ENCODE data around the gene ACTR5.

Gene ACTR5

GRCh38 chr20:38748097-38748860 is at the start of gene ACTR5:
Gene ACTR5 (plus strand): TSS chr20:38748460. CDS start chr20:38748479, 19 bp downstream.
- peak; percentile 92 for DNase-seq

GRCh38 chr20:38698541-38698940 is 49.7 kb upstream of the ACTR5 start:
- DNase-seq = no peak

GRCh38 chr20:38700141-38700540 is 48.1 kb upstream of the ACTR5 start:
- no peak for DNase-seq

GRCh38 chr20:38700926-38701325 is 47.3 kb upstream of the ACTR5 start:
- DNase-seq = no peak

GRCh38 chr20:38703526-38703925 is 44.7 kb upstream of the ACTR5 start:
- no peak for DNase-seq

- no peak for DNase-seq
Observed at GRCh38 chr20:38704136-38704535, 44.1 kb upstream of the ACTR5 start.

- no peak for DNase-seq
Observed at GRCh38 chr20:38706509-38706908, 41.8 kb upstream of the ACTR5 start.

- no peak for DNase-seq
Observed at GRCh38 chr20:38714308-38714707, 34.0 kb upstream of the ACTR5 start.

- no peak for DNase-seq
Observed at GRCh38 chr20:38715646-38716045, 32.6 kb upstream of the ACTR5 start.

GRCh38 chr20:38722683-38723016 is 25.6 kb upstream of the ACTR5 start:
- DNase-seq = no peak

GRCh38 chr20:38723017-38723847 is 25.0 kb upstream of the ACTR5 start:
- DNase-seq = no peak

- DNase-seq = no peak
Observed at GRCh38 chr20:38723848-38724625, 24.2 kb upstream of the ACTR5 start, which contains the start of gene SLC32A1. Gene SLC32A1 (plus strand): TSS chr20:38724486. CDS start chr20:38724725, 239 bp downstream.

- DNase-seq = no peak
Observed at GRCh38 chr20:38724626-38725147, 23.6 kb upstream of the ACTR5 start.

GRCh38 chr20:38725148-38725901 is 22.9 kb upstream of the ACTR5 start:
- DNase-seq = no peak

GRCh38 chr20:38725931-38726803 is 22.1 kb upstream of the ACTR5 start:
- DNase-seq = peak; percentile 31

- no peak for DNase-seq
Observed at GRCh38 chr20:38726804-38727606, 21.3 kb upstream of the ACTR5 start.

GRCh38 chr20:38727607-38728190 is 20.6 kb upstream of the ACTR5 start:
- DNase-seq = no peak

GRCh38 chr20:38728191-38728781 is 20.0 kb upstream of the ACTR5 start:
- DNase-seq = no peak

GRCh38 chr20:38728911-38729642 is 19.2 kb upstream of the ACTR5 start:
- DNase-seq = peak; percentile 55

Measured in NCI-H2029 (cell line).